Glomerular visceral epithelial cell (primary cell): Measurements from ENCODE around the gene MCAT.
A peak's percentile ranks its signal among the peaks of the same experiment; 100 is the strongest.
"Not testable (repeated sequence)": the region's sequence is repeated elsewhere in the genome, so short reads cannot be mapped to it uniquely, and the experiment has no call there.

ENCODE experiments used
- DNase-seq: peaks from one replicate; pipeline ENCODE4 v3.0.0-alpha.2; 2016; ENCODE audit errors: extremely low spot score

The MCAT gene

GRCh38 chr22:43127166-43127908 is 15.9 kb downstream of the MCAT start:
- DNase-seq: no peak

DNA sequence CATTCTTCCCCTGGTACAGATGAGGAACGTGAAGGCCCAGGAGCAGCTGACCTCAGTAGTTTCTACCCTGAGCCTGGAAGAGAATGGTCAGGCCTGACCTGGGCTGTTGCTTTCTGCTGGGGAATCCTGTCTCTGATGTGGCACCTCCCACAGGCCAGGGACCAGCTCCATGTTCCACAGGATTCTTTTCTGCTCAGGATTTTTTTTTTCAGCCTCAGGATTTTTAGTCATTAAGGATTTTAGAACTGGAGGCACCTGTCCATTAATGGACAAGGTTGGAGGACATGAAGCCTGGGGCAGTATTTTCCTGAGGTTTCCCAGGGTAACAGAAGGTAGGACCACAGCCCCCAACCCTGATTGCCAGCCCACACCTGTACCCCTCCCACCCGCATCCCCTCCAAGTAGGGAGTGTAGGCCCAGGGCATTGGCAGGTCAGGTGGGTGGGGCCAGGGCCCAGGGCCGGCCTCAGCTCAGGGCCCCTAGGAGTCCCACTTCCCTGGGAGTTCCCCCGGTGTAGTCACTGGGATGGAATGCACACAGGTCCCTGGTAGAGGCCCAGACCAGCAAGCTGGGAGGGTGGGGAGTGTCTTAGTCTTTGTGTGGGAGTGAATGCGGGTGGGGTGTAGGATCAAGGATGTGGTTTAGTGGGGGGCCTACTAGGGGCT is 16.6 kb downstream of the MCAT start:
- peak; percentile 87 for DNase-seq

DNA sequence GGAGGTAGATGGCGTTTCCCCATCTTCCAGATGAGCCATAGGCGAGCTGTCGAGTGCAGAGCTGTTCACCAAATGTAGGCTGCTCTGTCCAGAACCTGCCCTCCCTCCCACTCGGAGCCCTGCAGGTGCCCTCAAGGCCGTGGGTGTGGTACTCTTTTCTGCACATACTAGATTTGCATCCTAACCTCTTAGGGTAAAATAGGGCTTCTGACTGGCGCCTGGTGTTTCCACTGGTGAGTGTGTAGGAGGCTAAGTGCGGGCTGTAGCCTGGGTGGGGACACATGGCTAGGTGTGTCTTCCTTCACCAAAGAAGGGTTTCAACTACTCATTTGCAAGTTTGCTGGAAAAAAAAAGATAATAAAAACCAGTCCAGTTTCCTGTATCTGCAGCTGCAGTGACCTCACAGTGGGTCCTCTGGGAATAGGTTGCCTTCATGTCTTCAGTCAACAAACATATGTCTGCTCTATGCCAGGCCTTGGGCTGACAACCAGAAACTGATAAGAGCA is 24.2 kb downstream of the MCAT start:
- DNase-seq: no peak

DNA sequence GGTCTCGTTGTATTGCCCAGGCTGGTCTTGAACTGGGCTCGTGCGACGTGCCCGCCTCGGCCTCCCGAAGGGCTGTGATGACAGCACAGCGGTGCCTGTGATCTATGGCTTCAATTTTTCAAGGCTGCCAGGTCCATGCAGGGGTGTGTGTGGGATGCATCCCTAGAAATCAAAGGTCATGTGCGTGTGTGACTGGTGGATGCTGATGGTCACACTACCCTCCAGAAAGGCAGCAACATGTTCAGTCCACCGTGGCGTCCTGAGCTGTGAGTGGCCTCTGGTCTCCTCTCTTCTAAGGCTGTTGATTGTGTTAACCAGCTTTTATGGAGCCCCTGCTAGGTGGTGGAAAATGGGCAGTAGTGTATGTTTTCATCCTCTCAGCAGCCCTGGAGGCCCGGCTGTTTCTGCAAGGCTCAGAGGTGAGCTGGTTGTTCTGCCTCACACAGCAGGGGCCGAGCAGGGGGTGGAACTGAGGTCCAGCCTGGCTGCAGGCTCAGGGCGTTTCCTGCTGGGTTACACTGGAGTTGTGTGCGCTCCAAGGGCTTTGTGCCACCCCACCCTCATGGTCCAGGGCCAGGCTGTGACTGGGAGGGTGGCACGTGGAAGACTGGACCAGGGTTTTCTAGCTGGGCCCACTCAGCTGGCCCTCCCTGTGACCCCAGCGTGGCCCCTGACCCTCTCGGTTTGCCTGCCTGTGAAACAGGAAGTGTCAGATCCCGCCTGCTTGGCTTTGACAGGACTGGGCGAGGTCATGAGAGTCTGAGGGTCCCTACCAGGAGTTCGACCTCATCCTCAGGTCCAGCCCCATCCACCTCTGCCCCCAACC is 25.0 kb downstream of the MCAT start:
- no peak for DNase-seq

DNA sequence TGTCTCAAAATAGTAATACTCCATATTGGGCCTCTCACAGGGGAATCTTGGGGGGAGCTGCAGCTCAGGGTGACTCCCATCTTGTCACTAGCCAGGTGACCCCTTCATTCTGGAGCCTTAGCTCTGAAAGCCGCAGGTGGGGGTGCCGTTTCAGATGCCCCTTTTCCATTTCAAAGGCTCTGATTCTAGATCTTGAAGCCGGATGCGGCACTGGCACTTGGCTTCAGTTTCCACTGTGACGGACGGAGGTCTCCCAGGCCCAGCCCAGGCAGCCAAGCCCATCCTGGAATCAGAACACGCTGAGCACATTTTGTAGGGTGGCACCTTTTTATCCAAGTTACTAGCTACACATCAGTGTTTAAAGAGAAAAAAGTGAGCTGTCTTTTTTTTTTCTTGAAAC is 26.3 kb downstream of the MCAT start:
- DNase-seq: no peak

DNA sequence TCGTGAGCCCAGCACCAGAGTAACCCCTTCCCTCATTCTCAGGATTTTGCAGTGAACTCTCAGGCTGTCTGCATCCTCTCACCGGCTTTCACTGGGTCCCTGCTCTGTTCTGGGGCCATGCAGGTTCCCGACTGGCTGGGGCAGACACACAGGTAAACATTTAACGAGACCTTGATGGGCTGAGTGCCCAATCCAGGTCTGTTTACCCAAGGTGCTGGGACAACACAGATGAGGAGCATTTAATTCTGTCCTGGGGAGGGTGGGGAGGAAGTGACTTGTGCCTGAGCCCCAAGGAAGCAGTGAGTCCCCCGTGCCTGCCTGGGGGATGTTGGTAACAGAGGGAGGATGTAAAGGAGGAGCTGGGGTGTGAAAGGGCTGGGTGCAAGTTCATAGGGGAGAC is 28.2 kb downstream of the MCAT start:
- no peak for DNase-seq

- no peak for DNase-seq
Observed at GRCh38 chr22:43113526-43114251, 29.5 kb downstream of the MCAT start.

GRCh38 chr22:43110927-43111623 is 32.1 kb downstream of the MCAT start:
- no peak for DNase-seq

DNA sequence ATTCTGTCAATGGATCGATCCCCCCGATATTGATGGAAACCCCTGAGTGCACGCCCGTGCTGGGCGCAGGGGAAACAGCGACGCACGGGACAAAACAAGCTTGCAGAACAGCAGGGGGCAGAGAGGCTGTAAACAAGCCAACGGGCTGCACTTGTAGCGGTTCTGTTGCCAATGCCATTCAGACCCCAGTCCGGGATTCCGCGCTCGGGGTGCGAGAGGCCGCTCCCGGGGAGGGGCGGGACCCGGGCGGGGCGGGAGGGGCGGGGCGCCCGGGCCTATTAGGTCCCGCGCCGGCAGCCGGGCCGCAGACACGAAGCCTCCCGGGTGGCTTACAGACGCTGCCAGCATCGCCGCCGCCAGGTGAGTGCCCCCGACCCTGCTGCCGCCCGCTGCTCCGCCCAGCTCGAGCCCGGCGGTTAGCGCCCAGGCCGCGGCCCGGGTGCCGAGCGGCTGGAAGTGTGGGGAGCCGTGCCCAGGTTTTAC is 32.7 kb downstream of the MCAT start, which contains the start of gene BIK:
BIK (plus strand) TSS at position 307 of the 483 bp plus-strand sequence. CDS start 13,273 bp downstream, outside the sequence.
- DNase-seq: peak; percentile 58

GRCh38 chr22:43109921-43110443 is 33.2 kb downstream of the MCAT start:
- DNase-seq: no peak

GRCh38 chr22:43109511-43109910 is 33.7 kb downstream of the MCAT start:
- no peak for DNase-seq

DNA sequence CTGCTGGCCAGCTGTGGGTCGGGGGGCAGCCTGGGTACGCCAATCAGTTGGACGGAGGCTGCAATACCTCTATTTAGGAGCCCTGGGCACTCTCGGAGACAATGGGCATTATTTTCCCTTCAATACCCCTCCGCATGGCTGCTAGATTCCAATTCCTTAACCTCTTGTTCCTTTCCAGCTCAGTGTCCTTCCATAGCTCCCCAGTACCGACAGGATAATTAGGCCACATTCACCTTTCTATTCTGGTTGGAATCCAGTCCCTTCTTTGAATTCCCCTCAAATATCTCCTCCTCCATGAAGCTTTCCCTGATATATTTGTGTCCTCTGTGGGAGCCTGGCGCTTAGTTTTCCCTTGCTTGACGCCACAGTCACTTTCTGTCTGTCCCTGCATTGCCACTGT is 36.9 kb downstream of the MCAT start:
- no peak for DNase-seq

DNA sequence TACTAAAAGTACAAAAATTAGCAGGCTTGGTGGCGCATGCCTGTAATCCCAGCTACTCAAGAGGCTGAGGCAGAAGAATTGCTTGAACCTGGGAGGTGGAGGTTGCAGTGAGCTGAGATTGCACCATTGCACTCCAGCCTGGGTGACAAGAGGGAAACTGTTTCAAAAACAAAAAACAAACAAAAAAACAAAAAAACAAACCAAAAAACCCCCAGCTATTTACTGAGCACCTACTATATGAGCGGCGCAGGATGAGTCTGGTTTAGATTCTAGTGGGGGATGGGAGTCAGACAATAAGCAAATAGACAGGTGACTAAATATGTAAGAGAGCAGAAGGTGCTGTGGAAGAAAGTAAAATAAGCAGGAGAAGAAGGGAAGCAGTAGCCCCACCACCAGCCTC is 38.2 kb downstream of the MCAT start:
- not testable (repeated sequence) for DNase-seq

GRCh38 chr22:43104056-43104625 is 39.1 kb downstream of the MCAT start:
- peak; percentile 48 for DNase-seq

DNA sequence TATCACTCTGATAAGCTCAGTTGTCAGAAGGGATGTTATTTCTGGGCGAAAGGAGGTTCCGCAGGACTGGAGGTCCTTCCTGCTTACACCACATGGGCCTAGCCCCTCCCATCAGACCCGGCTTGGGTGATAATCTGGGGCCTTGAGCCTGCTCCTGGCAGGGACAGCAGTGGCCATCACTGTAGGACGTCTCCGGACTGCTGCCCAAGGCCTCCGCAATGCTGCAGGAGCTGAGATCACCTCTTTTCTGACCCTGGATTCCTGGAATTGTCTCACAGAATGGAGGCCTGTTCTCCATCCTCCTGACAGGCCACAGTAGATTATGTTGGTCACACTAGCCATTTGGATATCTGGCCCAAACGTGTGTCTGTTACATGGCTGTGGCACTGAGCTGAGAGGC is 41.9 kb downstream of the MCAT start:
- no peak for DNase-seq

GRCh38 chr22:43100225-43100624 is 43.0 kb downstream of the MCAT start:
- DNase-seq: peak; percentile 65

- no peak for DNase-seq
Observed at GRCh38 chr22:43099095-43099494, 44.1 kb downstream of the MCAT start.

DNA sequence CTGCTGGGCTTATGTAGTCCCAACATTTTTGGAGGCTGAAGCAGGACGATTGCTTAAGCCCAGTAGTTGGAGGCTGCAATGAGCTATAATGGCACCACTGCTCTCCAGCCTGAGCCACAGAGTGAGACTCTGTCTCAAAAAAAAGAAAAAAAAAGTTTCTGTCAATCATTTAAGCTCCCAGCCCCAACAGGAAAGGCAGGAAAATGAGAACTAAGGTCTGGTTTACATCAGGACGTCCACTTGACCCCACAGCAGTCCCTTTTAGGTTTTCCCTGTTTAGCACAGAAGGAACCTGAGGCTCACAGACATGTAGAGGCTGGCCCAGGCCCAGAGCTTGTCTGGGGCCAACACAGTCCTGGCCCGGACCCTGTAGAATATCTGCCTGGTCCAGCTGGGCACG is 44.8 kb downstream of the MCAT start:
- DNase-seq: no peak

DNA sequence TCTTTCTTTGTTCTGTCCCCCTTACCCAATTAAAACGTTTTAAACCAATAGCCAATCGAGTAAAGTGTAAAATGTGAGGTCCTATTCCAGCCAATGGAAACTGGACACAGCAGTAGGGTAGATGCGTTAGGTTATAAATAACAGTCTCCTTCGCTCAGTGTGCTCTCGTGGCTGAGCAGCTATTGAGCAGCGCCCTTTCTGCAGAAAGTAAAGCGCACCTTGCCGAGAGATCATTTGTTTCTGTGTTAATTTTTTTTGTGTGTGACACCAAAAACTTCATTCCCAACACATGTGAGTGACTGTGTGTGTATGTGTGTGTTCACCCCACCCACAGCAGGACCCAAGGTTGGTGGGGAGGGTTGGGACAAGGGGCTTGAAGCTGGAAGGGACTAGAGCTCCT is 46.8 kb downstream of the MCAT start:
- no peak for DNase-seq

DNA sequence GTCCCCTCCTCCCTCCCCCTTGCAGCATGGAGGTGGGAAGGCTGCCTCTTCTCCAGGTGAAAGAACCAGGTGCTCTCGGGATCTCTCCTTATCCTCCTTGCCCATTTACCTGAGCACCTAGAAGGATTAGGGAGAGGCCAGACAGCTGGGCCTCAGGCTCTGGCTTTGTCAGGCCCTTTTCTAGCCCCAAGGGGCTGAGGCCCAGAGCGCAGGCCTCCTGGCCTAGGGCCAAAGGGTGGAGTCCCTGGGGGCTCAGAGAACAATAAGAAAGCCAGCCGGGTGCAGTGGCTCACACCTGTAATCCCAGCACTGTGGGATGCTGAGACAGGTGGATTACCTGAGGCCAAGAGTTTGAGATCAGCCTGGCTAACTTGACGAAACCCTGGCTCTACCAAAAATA is 48.6 kb downstream of the MCAT start:
- no peak for DNase-seq
